ENCODE measurements around the gene UTS2R. TPM values are rescaled to one million over a fixed set of nuclear protein-coding genes. Genes with fewer than 3 reads are reported as not detected.
A peak's percentile ranks its signal among the peaks of the same experiment; 100 is the strongest.

Gene UTS2R
- total and polyA plus RNA-seq, 11 donors: 0.11 to 21.9 (median 1.2) TPM

GRCh38 chr17:82329683-82330321 is 41.8 kb upstream of the UTS2R start:
- DNase-seq (no peak), ATAC-seq (no peak)
- H3K4me1 ChIP-seq: peaks cover 5 to 48% (median 28%) of the 10 kb centered on the region in 12 donors
- 71 to 78% (median 75%) methylated on average over 16 to 19 of the region's 19 CpGs for WGBS, 4 donors
- peaks cover 0 to 23% (median 0%) of the 10 kb centered on the region in 9 donors for H3K36me3 ChIP-seq
- intact Hi-C loops (cut with DNase I): loop anchor here in 3 of 10 donors (10.0 kb wide), 3 partner anchors 95 to 295 kb away; partner anchors contain the start of genes DCXR (in 1 of the 3) and RAC3 (in 1 of the 3)
- no peak overlapping the region for H3K4me3 ChIP-seq
- H3K9me3 ChIP-seq: no peaks in the 10 kb centered on the region
- no peak overlapping the region for H3K27ac ChIP-seq
- TF ChIP-seq, protein P1, sequence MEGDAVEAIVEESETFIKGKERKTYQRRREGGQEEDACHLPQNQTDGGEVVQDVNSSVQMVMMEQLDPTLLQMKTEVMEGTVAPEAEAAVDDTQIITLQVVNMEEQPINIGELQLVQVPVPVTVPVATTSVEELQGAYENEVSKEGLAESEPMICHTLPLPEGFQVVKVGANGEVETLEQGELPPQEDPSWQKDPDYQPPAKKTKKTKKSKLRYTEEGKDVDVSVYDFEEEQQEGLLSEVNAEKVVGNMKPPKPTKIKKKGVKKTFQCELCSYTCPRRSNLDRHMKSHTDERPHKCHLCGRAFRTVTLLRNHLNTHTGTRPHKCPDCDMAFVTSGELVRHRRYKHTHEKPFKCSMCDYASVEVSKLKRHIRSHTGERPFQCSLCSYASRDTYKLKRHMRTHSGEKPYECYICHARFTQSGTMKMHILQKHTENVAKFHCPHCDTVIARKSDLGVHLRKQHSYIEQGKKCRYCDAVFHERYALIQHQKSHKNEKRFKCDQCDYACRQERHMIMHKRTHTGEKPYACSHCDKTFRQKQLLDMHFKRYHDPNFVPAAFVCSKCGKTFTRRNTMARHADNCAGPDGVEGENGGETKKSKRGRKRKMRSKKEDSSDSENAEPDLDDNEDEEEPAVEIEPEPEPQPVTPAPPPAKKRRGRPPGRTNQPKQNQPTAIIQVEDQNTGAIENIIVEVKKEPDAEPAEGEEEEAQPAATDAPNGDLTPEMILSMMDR (IDR thresholded peaks at IDR 0.05): no peak
- TF ChIP-seq POLR2A (IDR thresholded peaks at IDR 0.05): no peak
- H3K27me3 ChIP-seq: peaks cover 0 to 41% (median 7%) of the 10 kb centered on the region in 9 donors

DNA sequence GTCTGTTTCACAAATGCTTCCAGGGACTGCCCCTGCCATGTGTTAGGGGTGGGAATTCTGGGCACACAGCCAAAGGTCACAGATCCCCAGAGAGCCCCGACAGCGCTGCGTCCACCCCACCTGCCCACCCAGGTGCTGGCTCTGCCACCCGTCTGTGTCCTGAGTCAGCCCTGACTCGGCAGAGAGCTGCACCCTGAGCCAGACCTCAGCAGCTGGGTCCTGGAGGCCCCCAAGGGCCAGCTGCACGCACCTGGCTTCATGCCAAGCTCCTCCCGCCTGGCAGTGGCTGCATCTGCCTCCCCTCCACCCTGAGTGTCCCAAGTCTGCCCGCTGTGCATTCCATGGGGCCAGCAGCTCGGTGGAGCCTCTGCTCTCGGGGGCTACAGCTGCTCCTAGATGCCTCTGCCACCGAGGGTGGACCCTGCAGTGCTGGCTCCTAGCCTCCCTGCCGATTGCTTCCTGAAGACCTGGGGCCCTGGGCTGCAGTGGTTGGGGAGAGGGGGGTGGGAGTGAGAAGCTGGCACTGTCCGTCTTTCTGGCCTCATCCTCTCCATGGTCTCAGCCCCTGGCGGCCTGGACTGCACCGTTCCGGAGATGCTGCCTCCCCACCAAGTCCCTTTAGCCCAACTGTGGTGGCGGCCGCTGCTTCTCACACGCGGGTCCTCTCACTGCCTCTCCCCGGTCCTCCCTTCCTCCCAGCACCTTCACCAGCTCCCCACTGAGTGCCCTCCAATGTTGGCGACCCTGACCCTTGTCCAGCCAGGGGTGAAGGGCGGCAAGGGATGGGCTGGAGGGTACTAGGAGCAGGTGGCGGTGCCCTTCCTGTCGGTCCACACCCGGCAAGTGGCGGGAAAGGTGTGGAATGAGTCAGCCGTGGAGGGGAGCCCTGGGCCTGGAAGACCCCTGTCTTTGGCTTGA is 41.0 kb upstream of the UTS2R start:
- peak in 2 of 4 donors; percentile 3 for ATAC-seq

DNA sequence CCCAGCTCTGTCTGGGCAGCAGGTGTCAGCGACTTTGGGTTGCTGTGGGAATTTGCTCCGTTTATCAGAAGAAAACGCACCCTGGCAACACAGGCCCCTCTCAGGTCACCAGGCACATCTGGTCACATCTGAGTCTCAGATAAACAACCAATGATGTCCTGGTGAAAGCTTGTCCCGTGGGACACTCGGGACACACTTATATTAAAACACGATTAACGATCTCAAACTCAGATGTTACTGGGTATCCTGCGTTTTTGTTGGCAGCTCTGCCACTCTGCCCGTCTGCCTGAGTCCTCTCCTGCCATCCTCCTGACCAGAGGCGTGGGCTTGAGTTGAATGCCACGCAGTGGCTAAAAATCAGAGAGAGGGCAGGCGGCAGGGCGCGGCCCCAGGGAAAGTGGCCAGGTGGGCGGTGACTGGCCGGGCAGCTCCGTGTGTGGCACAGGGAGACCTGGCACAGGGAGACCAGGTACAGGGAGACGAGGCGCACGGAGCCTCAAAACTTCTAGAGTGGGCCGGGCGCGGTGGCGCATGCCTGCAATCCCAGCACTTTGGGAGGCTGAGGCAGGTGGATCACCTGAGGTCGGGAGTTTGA is 40.1 kb upstream of the UTS2R start:
- WGBS, 4 donors: 90 to 95% (median 93%) methylated on average over 23 to 25 of the region's 25 CpGs
- intact Hi-C loops (cut with DNase I): no loop called here
- Histone ChIP-seq H3K4me1 (peaks cover 5 to 55% (median 32%) of the 10 kb centered on the region in 12 donors), H3K27me3 (peaks cover 0 to 41% (median 7%) of the 10 kb centered on the region in 9 donors), H3K27ac (no peak overlapping the region), H3K4me3 (no peak overlapping the region), H3K9me3 (no peaks in the 10 kb centered on the region), H3K36me3 (peaks cover 0 to 16% (median 0%) of the 10 kb centered on the region in 9 donors)
- no peak for TF ChIP-seq POLR2A (IDR thresholded peaks at IDR 0.05)
- TF ChIP-seq, protein P1 (IDR thresholded peaks at IDR 0.05): no peak
- ATAC-seq (no peak), DNase-seq (no peak)

More for the DNA sequence above, 41.0 kb upstream of the UTS2R start:
- WGBS, 4 donors: 44 to 60% (median 53%) methylated on average over 21 to 28 of the region's 28 CpGs
- no peak overlapping the region for H3K27ac ChIP-seq
- no peak for TF ChIP-seq POLR2A (IDR thresholded peaks at IDR 0.05)
- TF ChIP-seq, protein P1 (IDR thresholded peaks at IDR 0.05): no peak
- H3K9me3 ChIP-seq: no peaks in the 10 kb centered on the region
- no peak overlapping the region for H3K4me3 ChIP-seq
- DNase-seq: peak in 1 of 5 donors; percentile 61
- intact Hi-C loops (cut with DNase I): no loop called here
- H3K4me1 ChIP-seq: peaks cover 5 to 51% (median 32%) of the 10 kb centered on the region in 12 donors
- peaks cover 0 to 41% (median 7%) of the 10 kb centered on the region in 9 donors for H3K27me3 ChIP-seq
- peaks cover 0 to 23% (median 0%) of the 10 kb centered on the region in 9 donors for H3K36me3 ChIP-seq

Measured in heart left ventricle (tissue), 16 donors.